OCI-LY7 (cell line): ENCODE results near the gene COBL. TPM values are rescaled to one million over a fixed set of nuclear protein-coding genes. Genes with fewer than 3 reads are reported as not detected.

Experiments
- BruUV-seq: library from RNA; stranded (reverse); fragments of 400-500 nt; replicated peaks from 2 replicates; lab custom pipeline; 2021; lab: Mats Ljungman, UMichigan
- CTCF ChIA-PET: fragments of 300-600 bp; sonication (Branson Sonifier 250); formaldehyde crosslinking; loops from one replicate; lab custom pipeline; 2022; ENCODE audit warnings: antibody characterized with exemption; ENCODE audit not compliant: unreplicated experiment; lab: Charles Lee
- POLR2A ChIA-PET: fragments of 300-600 bp; sonication (Branson Sonifier 250); formaldehyde crosslinking; loops from one replicate; lab custom pipeline; 2022; ENCODE audit warnings: antibody characterized with exemption; lab: Charles Lee
- DNase-seq: peaks from one replicate; pipeline ENCODE4 v3.0.0-alpha.2; 2015; ENCODE audit warnings: low spot score
- H2AFZ ChIP-seq: fragments of 200-600 bp; sonication (generic), shearing (Covaris generic); 2 replicates; pipeline ENCODE4 v1.6.1; 2014; ENCODE audit warnings: mild to moderate bottlenecking, antibody characterized with exemption, low read length, moderate library complexity
- H3K27ac ChIP-seq: fragments of 200-600 bp; sonication (generic); 2 replicates; pipeline ENCODE4 v1.5.1; 2014; ENCODE audit warnings: mixed run types, low read depth, mild to moderate bottlenecking, moderate library complexity, low read length, inconsistent platforms; ENCODE audit not compliant: poor library complexity, severe bottlenecking
- H3K36me3 ChIP-seq: fragments of 200-600 bp; sonication (generic); 2 replicates; pipeline ENCODE4 v1.6.1; 2014; ENCODE audit warnings: mild to moderate bottlenecking, antibody characterized with exemption, low read length, moderate library complexity, mixed read lengths; ENCODE audit not compliant: insufficient read depth
- H3K4me1 ChIP-seq: fragments of 200-600 bp; sonication (generic); 2 replicates; pipeline ENCODE4 v1.5.1; 2014; ENCODE audit warnings: mild to moderate bottlenecking, low read length; ENCODE audit not compliant: insufficient read depth, poor library complexity, severe bottlenecking
- H3K4me2 ChIP-seq: fragments of 200-600 bp; sonication (generic); 2 replicates; pipeline ENCODE4 v1.6.1; 2014; ENCODE audit warnings: mild to moderate bottlenecking, low read length
- H3K4me3 ChIP-seq: fragments of 200-600 bp; sonication (generic); 2 replicates; pipeline ENCODE4 v1.5.1; 2014; ENCODE audit warnings: mild to moderate bottlenecking, low read depth, low read length; ENCODE audit not compliant: poor library complexity, severe bottlenecking
- H3K79me2 ChIP-seq: fragments of 200-600 bp; sonication (generic); 2 replicates; pipeline ENCODE4 v1.6.1; 2016; ENCODE audit warnings: low read depth, mild to moderate bottlenecking, low read length, moderate library complexity, mixed read lengths; ENCODE audit not compliant: insufficient read depth
- H3K9me2 ChIP-seq: fragments of 200-600 bp; sonication (generic); 2 replicates; pipeline ENCODE4 v1.6.1; 2016; ENCODE audit warnings: mild to moderate bottlenecking, low read length, mixed read lengths; ENCODE audit not compliant: insufficient read depth
- H3K9me3 ChIP-seq: fragments of 200-600 bp; sonication (generic); 2 replicates; pipeline ENCODE4 v1.6.1; 2014; ENCODE audit warnings: mild to moderate bottlenecking, mixed run types, low read length, mixed read lengths
- H4K20me1 ChIP-seq: fragments of 200-600 bp; sonication (generic); 2 replicates; pipeline ENCODE4 v1.6.1; 2014; ENCODE audit warnings: mild to moderate bottlenecking, antibody characterized with exemption, low read length, moderate library complexity, mixed read lengths; ENCODE audit not compliant: insufficient read depth
- EZH2phosphoT487 ChIP-seq: fragments of 200-600 bp; sonication (generic); IDR thresholded peaks from 2 replicates; pipeline ENCODE4 v1.6.1; 2018; ENCODE audit warnings: low read depth, borderline replicate concordance, mild to moderate bottlenecking, mixed run types, antibody characterized with exemption, low read length, moderate library complexity, mixed read lengths
- intact Hi-C: fragments of 100-400 bp; cut with micrococcal nuclease; formaldehyde crosslinking; loops from one replicate; pipeline ENCODE4 v1.10.0; 2022; ENCODE audit not compliant: unreplicated experiment
- total RNA-seq, 2 experiments: library from RNA; depleted of rRNA in 1 of 2; stranded (reverse); fragments of >200 nt in 1 of 2; shearing (Covaris generic) in 1 of 2; gene quantifications; 2 replicates each; pipeline ENCODE4 v1.2.3, GENCODE V29; 2014 to 2022
- TF ChIP-seq, protein P1 (sequence below): fragments of 200-600 bp; sonication (generic); conservative IDR thresholded peaks from 2 replicates; pipeline ENCODE4 v1.5.1; 2014; ENCODE audit warnings: mild to moderate bottlenecking, antibody characterized with exemption, low read length, moderate library complexity, mixed read lengths

Gene COBL
- total RNA-seq, 2 experiments from 2014 or later, result not detected

DNA sequence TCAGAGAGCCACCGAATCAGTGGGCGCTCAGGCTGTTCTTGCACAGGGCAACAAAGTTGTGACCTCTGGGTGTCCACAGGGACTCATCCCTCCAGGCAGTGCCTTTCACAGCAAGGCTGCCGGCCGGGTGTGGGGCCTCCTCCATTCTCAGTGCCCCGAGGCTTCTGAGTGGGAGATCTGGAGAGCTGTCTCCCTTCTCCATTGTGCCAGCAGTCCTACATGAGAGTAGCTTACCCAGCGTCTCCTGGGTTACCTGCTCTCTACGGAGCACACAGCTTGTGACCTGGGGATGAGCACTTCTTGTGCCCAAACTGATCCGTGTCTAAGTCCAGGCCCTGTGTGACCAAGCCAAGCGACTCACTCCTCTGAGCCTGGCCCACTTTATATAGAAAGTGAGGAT lies 293.1 kb downstream of the COBL start:
- Histone ChIP-seq H3K4me1 (no peaks in the 10 kb centered on the region), H3K36me3 (no peaks in the 10 kb centered on the region), H3K79me2 (no peaks in the 10 kb centered on the region), H3K27ac (no peak overlapping the region), H3K4me2 (no peak overlapping the region), H4K20me1 (no peaks in the 10 kb centered on the region), H2AFZ (no peak overlapping the region), H3K4me3 (no peak overlapping the region), H3K9me2 (no peaks in the 10 kb centered on the region), H3K9me3 (no peaks in the 10 kb centered on the region)
- intact Hi-C loops, result no loop called here
- CTCF ChIA-PET, result no interaction called here
- DNase-seq, result no peak
- BruUV-seq, result no TSS peak
- POLR2A ChIA-PET, result interaction anchor here (0.7 kb wide), 1 partner anchor 377 kb away, joined by 3 read pairs; no protein-coding TSS in a partner anchor
- TF ChIP-seq, protein P1, sequence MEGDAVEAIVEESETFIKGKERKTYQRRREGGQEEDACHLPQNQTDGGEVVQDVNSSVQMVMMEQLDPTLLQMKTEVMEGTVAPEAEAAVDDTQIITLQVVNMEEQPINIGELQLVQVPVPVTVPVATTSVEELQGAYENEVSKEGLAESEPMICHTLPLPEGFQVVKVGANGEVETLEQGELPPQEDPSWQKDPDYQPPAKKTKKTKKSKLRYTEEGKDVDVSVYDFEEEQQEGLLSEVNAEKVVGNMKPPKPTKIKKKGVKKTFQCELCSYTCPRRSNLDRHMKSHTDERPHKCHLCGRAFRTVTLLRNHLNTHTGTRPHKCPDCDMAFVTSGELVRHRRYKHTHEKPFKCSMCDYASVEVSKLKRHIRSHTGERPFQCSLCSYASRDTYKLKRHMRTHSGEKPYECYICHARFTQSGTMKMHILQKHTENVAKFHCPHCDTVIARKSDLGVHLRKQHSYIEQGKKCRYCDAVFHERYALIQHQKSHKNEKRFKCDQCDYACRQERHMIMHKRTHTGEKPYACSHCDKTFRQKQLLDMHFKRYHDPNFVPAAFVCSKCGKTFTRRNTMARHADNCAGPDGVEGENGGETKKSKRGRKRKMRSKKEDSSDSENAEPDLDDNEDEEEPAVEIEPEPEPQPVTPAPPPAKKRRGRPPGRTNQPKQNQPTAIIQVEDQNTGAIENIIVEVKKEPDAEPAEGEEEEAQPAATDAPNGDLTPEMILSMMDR, result no peak
- TF ChIP-seq EZH2phosphoT487, result no peak

GRCh38 chr7:51022821-51023220 lies 293.8 kb downstream of the COBL start:
- intact Hi-C loops, result no loop called here
- H4K20me1 ChIP-seq, result no peaks in the 10 kb centered on the region
- H3K27ac ChIP-seq, result no peak overlapping the region
- H3K4me2 ChIP-seq, result no peak overlapping the region
- no peaks in the 10 kb centered on the region for H3K4me1 ChIP-seq
- H3K4me3 ChIP-seq, result no peak overlapping the region
- H2AFZ ChIP-seq, result no peak overlapping the region
- TF ChIP-seq EZH2phosphoT487, result no peak
- TF ChIP-seq, protein P1, result no peak
- H3K9me2 ChIP-seq, result no peaks in the 10 kb centered on the region
- H3K9me3 ChIP-seq, result no peaks in the 10 kb centered on the region
- no peak for DNase-seq
- BruUV-seq, result no TSS peak
- no peaks in the 10 kb centered on the region for H3K36me3 ChIP-seq
- ChIA-PET POLR2A (no interaction called here), CTCF (no interaction called here)
- H3K79me2 ChIP-seq, result no peaks in the 10 kb centered on the region

DNA sequence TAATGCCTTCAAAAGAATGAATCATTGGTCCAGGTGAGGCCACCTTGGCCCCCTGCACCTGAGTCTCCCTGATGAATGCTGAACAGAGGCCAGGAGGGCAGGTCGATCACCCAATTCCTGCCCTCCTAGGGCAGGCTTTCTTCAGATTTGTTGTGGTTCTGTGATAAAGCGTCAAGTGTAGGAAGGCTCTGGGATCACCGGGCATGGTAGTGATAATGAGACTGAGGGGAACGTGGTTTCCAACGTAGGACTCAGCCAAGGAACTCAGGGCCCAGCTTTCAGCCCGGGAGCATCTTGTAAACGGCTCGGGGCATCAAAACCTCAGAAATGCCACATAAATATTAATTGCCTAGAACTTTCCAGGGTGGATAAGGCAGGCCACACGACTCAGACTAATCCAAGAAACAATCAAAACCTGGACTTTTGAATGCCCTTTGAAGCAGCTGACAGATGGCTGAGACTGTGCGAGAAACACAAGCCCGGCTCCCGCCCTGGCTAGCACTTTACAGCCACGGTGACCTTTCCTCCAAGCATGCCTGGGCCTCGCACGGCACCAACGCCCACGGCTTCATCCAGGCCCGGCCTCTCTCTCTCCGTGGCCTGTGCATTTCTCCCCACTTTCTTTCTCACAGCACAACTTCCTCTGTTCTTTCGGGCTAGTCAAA lies 294.6 kb downstream of the COBL start:
- Histone ChIP-seq H4K20me1 (no peaks in the 10 kb centered on the region), H2AFZ (no peak overlapping the region), H3K36me3 (no peaks in the 10 kb centered on the region), H3K4me2 (no peak overlapping the region), H3K27ac (no peak overlapping the region), H3K9me2 (no peaks in the 10 kb centered on the region), H3K79me2 (no peaks in the 10 kb centered on the region), H3K4me3 (no peak overlapping the region), H3K4me1 (no peaks in the 10 kb centered on the region), H3K9me3 (no peaks in the 10 kb centered on the region)
- POLR2A ChIA-PET, result no interaction called here
- BruUV-seq, result no TSS peak
- CTCF ChIA-PET, result no interaction called here
- intact Hi-C loops, result no loop called here
- no peak for TF ChIP-seq EZH2phosphoT487
- TF ChIP-seq, protein P1, result no peak
- DNase-seq, result no peak
